ENCODE measurements around the gene ADAM12. TPM values are rescaled to one million over a fixed set of nuclear protein-coding genes. Genes with fewer than 3 reads are reported as not detected.

ADAM12 gene
- total and polyA plus RNA-seq, 2 donors from 2014 or later = 0.26 to 3.3 TPM

DNA sequence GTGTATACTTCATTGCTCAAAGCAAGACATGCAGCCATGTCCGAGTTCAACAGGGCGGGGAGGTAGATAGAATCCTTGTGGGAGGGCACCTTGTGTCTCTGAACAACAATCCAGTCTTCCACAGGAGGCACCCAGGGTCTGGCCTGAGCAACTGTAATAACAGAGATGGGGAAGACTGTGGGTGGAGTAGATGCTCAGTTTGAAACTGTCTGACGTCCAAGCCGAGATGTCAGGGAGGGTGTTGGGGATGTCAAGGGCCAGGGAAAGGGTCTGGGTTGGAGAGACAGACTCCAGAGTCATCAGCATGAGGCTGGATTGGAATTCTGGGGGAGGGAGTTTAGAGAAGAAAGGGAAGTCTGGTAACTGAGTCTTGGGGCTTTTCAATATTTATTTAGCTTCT lies 403.9 kb downstream of the ADAM12 start:
- TF ChIP-seq, protein P1, sequence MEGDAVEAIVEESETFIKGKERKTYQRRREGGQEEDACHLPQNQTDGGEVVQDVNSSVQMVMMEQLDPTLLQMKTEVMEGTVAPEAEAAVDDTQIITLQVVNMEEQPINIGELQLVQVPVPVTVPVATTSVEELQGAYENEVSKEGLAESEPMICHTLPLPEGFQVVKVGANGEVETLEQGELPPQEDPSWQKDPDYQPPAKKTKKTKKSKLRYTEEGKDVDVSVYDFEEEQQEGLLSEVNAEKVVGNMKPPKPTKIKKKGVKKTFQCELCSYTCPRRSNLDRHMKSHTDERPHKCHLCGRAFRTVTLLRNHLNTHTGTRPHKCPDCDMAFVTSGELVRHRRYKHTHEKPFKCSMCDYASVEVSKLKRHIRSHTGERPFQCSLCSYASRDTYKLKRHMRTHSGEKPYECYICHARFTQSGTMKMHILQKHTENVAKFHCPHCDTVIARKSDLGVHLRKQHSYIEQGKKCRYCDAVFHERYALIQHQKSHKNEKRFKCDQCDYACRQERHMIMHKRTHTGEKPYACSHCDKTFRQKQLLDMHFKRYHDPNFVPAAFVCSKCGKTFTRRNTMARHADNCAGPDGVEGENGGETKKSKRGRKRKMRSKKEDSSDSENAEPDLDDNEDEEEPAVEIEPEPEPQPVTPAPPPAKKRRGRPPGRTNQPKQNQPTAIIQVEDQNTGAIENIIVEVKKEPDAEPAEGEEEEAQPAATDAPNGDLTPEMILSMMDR (IDR thresholded peaks at IDR 0.05; ENCODE audit: borderline replicate concordance, extremely low read depth, insufficient read depth) = no peak
- intact Hi-C loops (cut with DNase I) = loop anchor here (10.0 kb wide), 2 partner anchors 400 to 520 kb away; partner anchors contain the start of gene ADAM12
- no peaks in the 10 kb centered on the region for H3K4me1 ChIP-seq (ENCODE audit: control insufficient read depth in 2 of 3, insufficient read depth in 2 of 3, low read depth in 1 of 3, low read length in 3 of 3)
- no peak for FAIRE-seq
- DNase-seq = peak in 1 of 5 donors; percentile 8
- no peaks in the 10 kb centered on the region for H3K36me3 ChIP-seq (ENCODE audit: control insufficient read depth in 2 of 3, insufficient read depth in 3 of 3, low read length in 3 of 3)
- H3K9me3 ChIP-seq (ENCODE audit: control insufficient read depth in 2 of 3, insufficient read depth in 1 of 3, low read length in 3 of 3) = no peaks in the 10 kb centered on the region
- no peak overlapping the region for H3K27ac ChIP-seq (ENCODE audit: low read depth in 2 of 2, low read length in 2 of 2)
- no peak overlapping the region for H3K4me3 ChIP-seq (ENCODE audit: low read length in 3 of 3)
- H3K27me3 ChIP-seq (ENCODE audit: control insufficient read depth, insufficient read depth, low read length) = no peaks in the 10 kb centered on the region
- H3K9ac ChIP-seq (ENCODE audit: low read length in 3 of 3) = no peak overlapping the region

DNA sequence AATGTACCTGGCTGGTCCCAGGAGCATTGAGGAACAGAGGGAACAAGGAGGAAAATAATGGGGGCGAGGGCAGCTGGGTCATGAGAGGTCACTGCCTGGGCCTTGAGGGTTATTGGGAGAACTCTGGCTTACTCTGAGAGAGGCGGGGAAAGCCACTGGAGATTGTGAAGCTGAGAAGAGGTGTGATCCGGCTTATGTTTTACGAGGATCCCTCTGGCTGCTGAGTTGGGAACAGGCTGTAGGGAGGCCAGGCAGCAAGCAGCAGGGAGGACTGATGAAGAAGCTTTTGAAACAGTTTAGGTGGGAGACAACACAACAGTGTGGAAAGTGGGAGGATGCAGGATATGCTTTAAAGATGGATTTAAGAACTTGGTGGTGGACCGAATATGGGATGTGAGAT lies 404.6 kb downstream of the ADAM12 start:
- Histone ChIP-seq H3K9me3 (ENCODE audit: control insufficient read depth in 2 of 3, insufficient read depth in 1 of 3, low read length in 3 of 3) (no peaks in the 10 kb centered on the region), H3K27ac (ENCODE audit: low read depth in 2 of 2, low read length in 2 of 2) (no peak overlapping the region), H3K4me3 (ENCODE audit: low read length in 3 of 3) (no peak overlapping the region), H3K4me1 (ENCODE audit: control insufficient read depth in 2 of 3, insufficient read depth in 2 of 3, low read depth in 1 of 3, low read length in 3 of 3) (no peaks in the 10 kb centered on the region), H3K27me3 (ENCODE audit: control insufficient read depth, insufficient read depth, low read length) (no peaks in the 10 kb centered on the region), H3K36me3 (ENCODE audit: control insufficient read depth in 2 of 3, insufficient read depth in 3 of 3, low read length in 3 of 3) (no peaks in the 10 kb centered on the region), H3K9ac (ENCODE audit: low read length in 3 of 3) (no peak overlapping the region)
- FAIRE-seq (no peak), DNase-seq (no peak)
- intact Hi-C loops (cut with DNase I) = loop anchor here (10.0 kb wide), 2 partner anchors 401 to 521 kb away; partner anchors contain the start of gene ADAM12
- TF ChIP-seq, protein P1 (IDR thresholded peaks at IDR 0.05; ENCODE audit: borderline replicate concordance, extremely low read depth, insufficient read depth) = no peak

DNA sequence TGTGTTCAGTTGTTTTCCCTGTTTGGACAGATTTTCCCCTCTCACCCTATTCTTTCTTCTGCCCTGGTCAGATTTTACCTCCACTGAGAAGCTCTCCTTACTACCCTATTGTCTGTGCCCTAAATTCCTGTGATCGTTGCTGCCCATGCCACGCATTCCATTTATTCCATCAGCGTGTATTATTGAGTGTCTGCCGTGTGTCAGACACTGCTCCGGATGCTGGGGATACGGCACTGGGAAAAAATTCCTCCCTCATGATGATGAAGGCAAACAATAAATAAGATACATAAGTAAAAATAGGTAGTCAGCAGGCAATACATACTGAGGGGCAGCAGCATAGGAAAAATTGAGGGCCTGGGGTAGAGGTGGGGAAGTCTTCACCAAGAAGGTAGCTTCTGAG lies 405.1 kb downstream of the ADAM12 start:
- Histone ChIP-seq H3K27ac (ENCODE audit: low read depth in 2 of 2, low read length in 2 of 2) (no peak overlapping the region), H3K9ac (ENCODE audit: low read length in 3 of 3) (no peak overlapping the region), H3K36me3 (ENCODE audit: control insufficient read depth in 2 of 3, insufficient read depth in 3 of 3, low read length in 3 of 3) (no peaks in the 10 kb centered on the region), H3K9me3 (ENCODE audit: control insufficient read depth in 2 of 3, insufficient read depth in 1 of 3, low read length in 3 of 3) (no peaks in the 10 kb centered on the region), H3K4me1 (ENCODE audit: control insufficient read depth in 2 of 3, insufficient read depth in 2 of 3, low read depth in 1 of 3, low read length in 3 of 3) (no peaks in the 10 kb centered on the region), H3K27me3 (ENCODE audit: control insufficient read depth, insufficient read depth, low read length) (no peaks in the 10 kb centered on the region), H3K4me3 (ENCODE audit: low read length in 3 of 3) (no peak overlapping the region)
- no peak for DNase-seq
- TF ChIP-seq, protein P1 (IDR thresholded peaks at IDR 0.05; ENCODE audit: borderline replicate concordance, extremely low read depth, insufficient read depth) = no peak
- no peak for FAIRE-seq
- intact Hi-C loops (cut with DNase I) = loop anchor here (10.0 kb wide), 2 partner anchors 402 to 522 kb away; partner anchors contain the start of gene ADAM12
